Measurements from ENCODE around the gene CTBP2. TPM values are rescaled to one million over a fixed set of nuclear protein-coding genes. Genes with fewer than 3 reads are reported as not detected.
"Not testable (repeated sequence)": the region's sequence is repeated elsewhere in the genome, so short reads cannot be mapped to it uniquely, and the experiment has no call there.

Gene CTBP2
- total and polyA plus RNA-seq, 4 donors, result 19.2 to 80.6 (median 63.2) TPM

DNA sequence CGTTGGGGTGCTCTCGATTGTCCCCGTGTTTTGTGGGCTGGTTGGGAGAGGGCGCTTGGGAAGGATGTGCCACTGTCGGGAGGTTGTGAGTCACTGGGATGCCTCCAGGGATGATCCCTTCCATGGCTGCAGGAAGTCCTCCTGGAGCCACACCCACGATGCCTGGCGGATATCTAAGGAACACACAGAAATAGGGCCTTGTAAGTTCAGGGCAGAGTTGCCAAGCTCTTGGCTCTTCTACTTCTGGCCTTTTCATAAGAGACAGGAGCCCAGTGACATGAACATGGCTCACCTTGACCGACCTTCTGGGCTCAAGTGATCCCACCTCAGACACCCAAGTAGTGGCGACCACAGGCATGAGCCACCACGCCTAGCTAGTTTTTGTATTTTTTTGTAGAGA, 170.8 kb downstream of the CTBP2 start:
- TF ChIP-seq, protein P1, sequence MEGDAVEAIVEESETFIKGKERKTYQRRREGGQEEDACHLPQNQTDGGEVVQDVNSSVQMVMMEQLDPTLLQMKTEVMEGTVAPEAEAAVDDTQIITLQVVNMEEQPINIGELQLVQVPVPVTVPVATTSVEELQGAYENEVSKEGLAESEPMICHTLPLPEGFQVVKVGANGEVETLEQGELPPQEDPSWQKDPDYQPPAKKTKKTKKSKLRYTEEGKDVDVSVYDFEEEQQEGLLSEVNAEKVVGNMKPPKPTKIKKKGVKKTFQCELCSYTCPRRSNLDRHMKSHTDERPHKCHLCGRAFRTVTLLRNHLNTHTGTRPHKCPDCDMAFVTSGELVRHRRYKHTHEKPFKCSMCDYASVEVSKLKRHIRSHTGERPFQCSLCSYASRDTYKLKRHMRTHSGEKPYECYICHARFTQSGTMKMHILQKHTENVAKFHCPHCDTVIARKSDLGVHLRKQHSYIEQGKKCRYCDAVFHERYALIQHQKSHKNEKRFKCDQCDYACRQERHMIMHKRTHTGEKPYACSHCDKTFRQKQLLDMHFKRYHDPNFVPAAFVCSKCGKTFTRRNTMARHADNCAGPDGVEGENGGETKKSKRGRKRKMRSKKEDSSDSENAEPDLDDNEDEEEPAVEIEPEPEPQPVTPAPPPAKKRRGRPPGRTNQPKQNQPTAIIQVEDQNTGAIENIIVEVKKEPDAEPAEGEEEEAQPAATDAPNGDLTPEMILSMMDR (IDR thresholded peaks at IDR 0.05; ENCODE audit: control extremely low read depth, extremely low read depth), result no peak
- 83 to 91% methylated on average over 10 of the region's 10 CpGs for WGBS, 2 donors

DNA sequence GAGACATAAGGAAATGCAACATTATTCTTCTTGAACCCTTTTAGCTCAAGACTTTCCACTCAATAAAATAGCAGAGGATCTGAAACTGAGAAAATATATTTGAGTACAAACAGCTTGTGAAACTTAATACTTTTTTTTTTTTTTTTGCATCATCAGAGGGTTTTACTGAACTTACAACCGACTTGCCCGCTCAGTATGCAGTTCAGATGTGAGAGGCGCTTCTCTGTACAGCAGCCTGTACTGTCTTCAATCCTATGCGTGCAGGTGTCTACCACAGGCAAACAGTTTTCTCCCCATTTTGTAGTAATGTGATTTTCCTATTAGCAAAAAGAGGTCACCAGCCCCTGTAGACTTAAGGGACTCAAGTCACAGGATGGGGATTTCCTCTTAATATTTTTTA, 171.6 kb downstream of the CTBP2 start:
- H3K9ac ChIP-seq (ENCODE audit: insufficient read depth in 1 of 2, low read length in 2 of 2); DNase-seq; H3K4me1 ChIP-seq (ENCODE audit: control insufficient read depth in 5 of 5, insufficient read depth in 5 of 5, low read length in 5 of 5); H3K27ac ChIP-seq (ENCODE audit: low read depth in 1 of 2, low read length in 1 of 2); H3K9me3 ChIP-seq (ENCODE audit: control insufficient read depth in 4 of 4, insufficient read depth in 3 of 4, low read length in 3 of 4); H3K4me3 ChIP-seq; ATAC-seq (ENCODE audit: insufficient read depth, low FRiP score); H3K27me3 ChIP-seq (ENCODE audit: control insufficient read depth in 3 of 3, insufficient read depth in 3 of 3, low read length in 2 of 3): not testable (repeated sequence)
- WGBS, 2 donors, result 86 to 87% methylated on average over 4 of the region's 4 CpGs
- peaks cover 32 to 62% (median 41%) of the 10 kb centered on the region in 4 donors for H3K36me3 ChIP-seq (ENCODE audit: control insufficient read depth in 4 of 4, insufficient read depth in 4 of 4, low read length in 4 of 4)

More for the DNA sequence above, 170.8 kb downstream of the CTBP2 start:
- H3K4me1 ChIP-seq (ENCODE audit: control insufficient read depth in 5 of 5, insufficient read depth in 5 of 5, low read length in 5 of 5), result peaks cover 0 to 2% (median 0%) of the 10 kb centered on the region in 5 donors
- H3K27me3 ChIP-seq (ENCODE audit: control insufficient read depth in 3 of 3, insufficient read depth in 3 of 3, low read length in 2 of 3), result no peaks in the 10 kb centered on the region
- no peak for ATAC-seq (ENCODE audit: insufficient read depth, low FRiP score)
- no peaks in the 10 kb centered on the region for H3K9me3 ChIP-seq (ENCODE audit: control insufficient read depth in 4 of 4, insufficient read depth in 3 of 4, low read length in 3 of 4)
- DNase-seq, result no peak
- no peak overlapping the region for H3K4me3 ChIP-seq
- no peak overlapping the region for H3K27ac ChIP-seq (ENCODE audit: low read depth in 1 of 2, low read length in 1 of 2)
- H3K36me3 ChIP-seq (ENCODE audit: control insufficient read depth in 4 of 4, insufficient read depth in 4 of 4, low read length in 4 of 4), result peaks cover 32 to 61% (median 44%) of the 10 kb centered on the region in 4 donors
- H3K9ac ChIP-seq (ENCODE audit: insufficient read depth in 1 of 2, low read length in 2 of 2), result no peak overlapping the region

DNA sequence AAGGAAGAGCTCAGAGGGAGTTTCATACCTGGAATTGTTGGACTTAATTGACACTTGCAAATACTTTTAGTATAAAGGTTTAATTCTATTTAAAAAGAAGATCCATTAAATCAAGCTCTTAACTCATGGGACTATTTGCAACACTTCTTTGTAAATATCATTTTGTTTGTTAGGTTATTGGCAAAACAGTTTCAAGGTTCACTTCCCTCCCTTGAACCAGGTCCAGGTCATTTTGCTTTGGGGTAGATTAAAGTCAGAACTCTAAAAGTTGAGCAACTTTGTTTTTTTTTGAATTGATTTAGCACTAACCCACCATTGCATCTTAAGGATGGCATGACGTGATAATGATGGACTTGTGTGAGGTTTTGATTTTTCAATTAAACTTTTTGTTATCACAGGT, 172.6 kb downstream of the CTBP2 start:
- ATAC-seq (ENCODE audit: insufficient read depth, low FRiP score) (no peak), DNase-seq (no peak)
- H3K4me3 ChIP-seq, result no peak overlapping the region
- H3K9me3 ChIP-seq (ENCODE audit: control insufficient read depth in 4 of 4, insufficient read depth in 3 of 4, low read length in 3 of 4), result no peaks in the 10 kb centered on the region
- peaks cover 0 to 4% (median 0%) of the 10 kb centered on the region in 5 donors for H3K4me1 ChIP-seq (ENCODE audit: control insufficient read depth in 5 of 5, insufficient read depth in 5 of 5, low read length in 5 of 5)
- H3K27ac ChIP-seq (ENCODE audit: low read depth in 1 of 2, low read length in 1 of 2), result no peak overlapping the region
- 81 to 93% methylated on average over 1 of the region's 1 CpG for WGBS, 2 donors
- H3K9ac ChIP-seq (ENCODE audit: insufficient read depth in 1 of 2, low read length in 2 of 2), result no peak overlapping the region
- TF ChIP-seq, protein P1 (IDR thresholded peaks at IDR 0.05; ENCODE audit: control extremely low read depth, extremely low read depth), result no peak
- peaks cover 28 to 59% (median 39%) of the 10 kb centered on the region in 4 donors for H3K36me3 ChIP-seq (ENCODE audit: control insufficient read depth in 4 of 4, insufficient read depth in 4 of 4, low read length in 4 of 4)
- H3K27me3 ChIP-seq (ENCODE audit: control insufficient read depth in 3 of 3, insufficient read depth in 3 of 3, low read length in 2 of 3), result no peaks in the 10 kb centered on the region

DNA sequence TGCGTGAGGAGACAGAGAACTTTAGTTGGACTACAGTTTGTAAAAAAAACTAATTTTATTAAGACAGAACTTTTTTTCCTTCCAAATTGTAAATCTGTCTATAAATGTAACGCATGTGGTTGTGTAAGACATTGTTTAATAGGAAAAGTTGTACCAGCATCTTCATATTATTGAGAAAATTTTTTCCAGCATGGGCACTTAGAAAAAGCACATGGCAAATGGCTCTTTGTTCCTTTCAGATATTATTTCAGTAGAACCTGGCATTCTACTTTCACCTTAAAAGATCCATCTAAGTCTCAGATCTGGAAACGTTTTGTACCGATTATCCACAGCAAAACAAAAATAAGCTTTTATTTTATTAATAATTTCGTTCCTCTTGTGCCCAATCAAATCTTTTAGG, 175.2 kb downstream of the CTBP2 start:
- no peak for ATAC-seq (ENCODE audit: insufficient read depth, low FRiP score)
- Histone ChIP-seq H3K27me3 (ENCODE audit: control insufficient read depth in 3 of 3, insufficient read depth in 3 of 3, low read length in 2 of 3) (no peaks in the 10 kb centered on the region), H3K9ac (ENCODE audit: insufficient read depth in 1 of 2, low read length in 2 of 2) (no peak overlapping the region), H3K36me3 (ENCODE audit: control insufficient read depth in 4 of 4, insufficient read depth in 4 of 4, low read length in 4 of 4) (peaks cover 26 to 53% (median 31%) of the 10 kb centered on the region in 4 donors), H3K4me3 (no peak overlapping the region), H3K27ac (ENCODE audit: low read depth in 1 of 2, low read length in 1 of 2) (no peak overlapping the region), H3K4me1 (ENCODE audit: control insufficient read depth in 5 of 5, insufficient read depth in 5 of 5, low read length in 5 of 5) (peaks cover 0 to 4% (median 0%) of the 10 kb centered on the region in 5 donors), H3K9me3 (ENCODE audit: control insufficient read depth in 4 of 4, insufficient read depth in 3 of 4, low read length in 3 of 4) (no peaks in the 10 kb centered on the region)
- WGBS, 2 donors, result 89 to 96% methylated on average over 5 of the region's 5 CpGs
- no peak for DNase-seq
- TF ChIP-seq, protein P1 (IDR thresholded peaks at IDR 0.05; ENCODE audit: control extremely low read depth, extremely low read depth), result no peak
